Activated T-cell treated with anti-CD3 and anti-CD28 coated beads, Interleukin-2, amount 50 U/mL, for 72 hours (primary cell): ENCODE measurements around the gene PRMT9. TPM values are rescaled to one million over a fixed set of nuclear protein-coding genes. Genes with fewer than 3 reads are reported as not detected.

Experiments used
- ATAC-seq, 2 donors: fragments of 150-1000 bp; cut with Tn5 transposase; replicated peaks in 1 of 2; 2 replicates each; pipeline ENCODE4 v1.10.0; 2021; ENCODE audit warnings: moderate library complexity in 2 of 2, mild to moderate bottlenecking in 1 of 2
- DNase-seq, 2 donors: peaks; one replicate each; pipeline ENCODE4 v3.0.0; 2021 to 2022; ENCODE audit warnings: mixed read lengths in 1 of 2
- H3K27ac Mint-ChIP-seq: one replicate; pipeline ENCODE4 v1.8.0; 2022; ENCODE audit warnings: mild to moderate bottlenecking, moderate library complexity, mixed read lengths
- H3K27me3 Mint-ChIP-seq: one replicate; pipeline ENCODE4 v1.8.0; 2022; ENCODE audit warnings: low read depth, mixed read lengths
- H3K36me3 Mint-ChIP-seq, 2 donors: one replicate each; pipeline ENCODE4 v1.8.0; 2022; ENCODE audit warnings: mixed read lengths in 2 of 2, mild to moderate bottlenecking in 1 of 2; ENCODE audit not compliant: insufficient read depth in 2 of 2
- H3K4me1 Mint-ChIP-seq: one replicate; pipeline ENCODE4 v1.8.0; 2022; ENCODE audit warnings: low read depth, mixed read lengths
- H3K4me3 Mint-ChIP-seq, 2 donors: one replicate each; pipeline ENCODE4 v1.8.0; 2022; ENCODE audit warnings: mild to moderate bottlenecking in 2 of 2, mixed read lengths in 2 of 2, moderate library complexity in 2 of 2
- H3K9me3 Mint-ChIP-seq, 2 donors: one replicate each; pipeline ENCODE4 v1.8.0; 2022; ENCODE audit warnings: mixed read lengths in 2 of 2
- total RNA-seq, 2 donors: library from RNA; stranded (reverse); gene quantifications; one replicate each; pipeline ENCODE4 v1.2.3, GENCODE V29; 2022

The PRMT9 gene
- total RNA-seq, 2 donors from 2014 or later = 8.9 to 9.0 TPM

- Mint-ChIP-seq H3K27me3 (no peaks in the 10 kb centered on the region), H3K27ac (no peak overlapping the region), H3K9me3 (no peaks in the 10 kb centered on the region), H3K4me1 (no peaks in the 10 kb centered on the region), H3K36me3 (peaks cover 4 to 16% of the 10 kb centered on the region in 2 donors), H3K4me3 (no peak overlapping the region)
- ATAC-seq = no peak
- no peak for DNase-seq
Measured at GRCh38 chr4:147629783-147630730, 53.9 kb downstream of the PRMT9 start.

GRCh38 chr4:147628415-147628814, 55.5 kb downstream of the PRMT9 start:
- H3K27ac Mint-ChIP-seq = no peak overlapping the region
- H3K36me3 Mint-ChIP-seq = peaks cover 4 to 13% of the 10 kb centered on the region in 2 donors
- no peaks in the 10 kb centered on the region for H3K9me3 Mint-ChIP-seq
- no peak overlapping the region for H3K4me3 Mint-ChIP-seq
- H3K27me3 Mint-ChIP-seq = no peaks in the 10 kb centered on the region
- DNase-seq (no peak), ATAC-seq (no peak)
- no peaks in the 10 kb centered on the region for H3K4me1 Mint-ChIP-seq

GRCh38 chr4:147626903-147627302, 57.1 kb downstream of the PRMT9 start:
- peaks cover 8% of the 10 kb centered on the region for H3K4me1 Mint-ChIP-seq
- H3K4me3 Mint-ChIP-seq = no peak overlapping the region
- no peak for DNase-seq
- ATAC-seq = no peak
- no peak overlapping the region for H3K27ac Mint-ChIP-seq
- no peaks in the 10 kb centered on the region for H3K9me3 Mint-ChIP-seq
- H3K36me3 Mint-ChIP-seq = peaks cover 3 to 13% of the 10 kb centered on the region in 2 donors
- H3K27me3 Mint-ChIP-seq = no peaks in the 10 kb centered on the region

GRCh38 chr4:147625733-147626132, 58.2 kb downstream of the PRMT9 start:
- no peak overlapping the region for H3K4me3 Mint-ChIP-seq
- H3K27ac Mint-ChIP-seq = no peak overlapping the region

DNA sequence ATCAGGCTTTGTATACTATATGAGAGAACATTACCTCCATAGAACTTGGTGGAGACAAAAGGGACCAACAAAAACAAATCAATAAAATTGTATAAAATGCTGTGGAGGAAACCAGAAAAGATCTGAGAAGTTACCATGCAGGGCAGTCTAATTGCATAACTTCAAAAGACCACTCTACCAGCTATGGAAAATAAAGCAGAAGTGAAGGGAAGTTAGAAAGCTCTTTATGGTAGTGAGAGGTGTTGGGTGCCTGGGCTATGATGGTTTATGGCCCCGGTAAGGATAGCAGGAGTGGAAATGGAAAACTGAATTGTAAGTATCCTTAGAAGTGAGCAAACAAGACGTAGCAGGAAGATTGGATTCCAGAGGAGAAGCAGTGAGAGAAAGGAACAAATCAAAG, 63.6 kb downstream of the PRMT9 start:
- Mint-ChIP-seq H3K4me1 (peaks cover 38% of the 10 kb centered on the region), H3K9me3 (no peaks in the 10 kb centered on the region), H3K36me3 (peaks cover 6 to 13% of the 10 kb centered on the region in 2 donors), H3K4me3 (peak overlapping the region; percentile 47 to 65), H3K27me3 (no peaks in the 10 kb centered on the region), H3K27ac (no peak overlapping the region)
- ATAC-seq (no peak), DNase-seq (no peak)

More at GRCh38 chr4:147625733-147626132, 58.2 kb downstream of the PRMT9 start:
- DNase-seq (no peak), ATAC-seq (no peak)
- H3K4me1 Mint-ChIP-seq = peaks cover 17% of the 10 kb centered on the region
- no peaks in the 10 kb centered on the region for H3K27me3 Mint-ChIP-seq
- peaks cover 3 to 9% of the 10 kb centered on the region in 2 donors for H3K36me3 Mint-ChIP-seq
- H3K9me3 Mint-ChIP-seq = no peaks in the 10 kb centered on the region

GRCh38 chr4:147617841-147618691, 65.9 kb downstream of the PRMT9 start:
- H3K4me1 Mint-ChIP-seq = peaks cover 37% of the 10 kb centered on the region
- peaks cover 6 to 9% of the 10 kb centered on the region in 2 donors for H3K36me3 Mint-ChIP-seq
- peak overlapping the region; percentile 90 for H3K27ac Mint-ChIP-seq
- no peaks in the 10 kb centered on the region for H3K9me3 Mint-ChIP-seq
- peaks cover 6% of the 10 kb centered on the region for H3K27me3 Mint-ChIP-seq
- DNase-seq = no peak
- H3K4me3 Mint-ChIP-seq = peak overlapping the region; percentile 93 to 97
- ATAC-seq = peak; percentile 1 to 2

DNA sequence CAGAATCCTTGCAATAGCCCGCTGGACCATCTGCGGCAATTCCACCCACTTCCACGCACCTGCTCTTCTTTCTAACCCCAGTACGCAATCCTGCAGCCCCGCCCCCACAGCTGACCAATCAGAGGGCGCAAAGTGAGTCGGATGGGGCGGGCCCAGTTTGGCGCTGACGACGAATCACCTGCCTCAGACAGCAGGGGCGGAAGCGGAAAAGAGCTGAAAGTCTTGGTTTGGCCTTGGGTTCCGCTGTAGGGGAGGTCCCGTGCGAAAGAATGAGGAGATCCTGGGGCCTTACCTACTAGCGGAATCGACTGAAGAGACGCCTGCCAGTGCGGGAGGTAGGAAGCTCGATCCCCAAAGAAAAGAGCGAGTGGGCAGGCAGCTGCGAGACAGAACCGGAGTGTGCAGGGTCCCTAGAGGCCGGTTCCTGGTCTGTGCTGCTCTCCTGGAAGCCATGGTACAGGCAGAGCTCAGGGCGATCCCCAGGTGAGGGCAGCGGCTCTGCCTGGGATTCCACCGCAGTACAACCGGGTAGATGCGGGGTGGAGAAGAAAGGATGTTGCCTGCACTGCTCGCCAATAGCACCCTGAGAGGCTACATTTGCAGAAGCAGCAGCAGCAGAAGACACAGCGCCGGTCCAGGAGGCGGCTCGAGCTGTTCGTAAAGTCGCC, 66.7 kb downstream of the PRMT9 start, which contains the start of gene TMEM184C:
TMEM184C (plus strand) TSS at position 225 of the 668 bp plus-strand sequence. CDS start 560 bp downstream, outside the sequence.
- peak within 1 kb of the TSS; percentile 93 to 97 for H3K4me3 Mint-ChIP-seq
- peak within 1 kb of the TSS; percentile 90 for H3K27ac Mint-ChIP-seq
- H3K4me1 Mint-ChIP-seq = peaks cover 31% of the 10 kb centered on the region
- H3K27me3 Mint-ChIP-seq = peaks cover 6% of the 10 kb centered on the region
- ATAC-seq (peak; percentile 98 to 99), DNase-seq (peak; percentile 99)
- peaks cover 6 to 9% of the 10 kb centered on the region in 2 donors for H3K36me3 Mint-ChIP-seq
- H3K9me3 Mint-ChIP-seq = no peaks in the 10 kb centered on the region

DNA sequence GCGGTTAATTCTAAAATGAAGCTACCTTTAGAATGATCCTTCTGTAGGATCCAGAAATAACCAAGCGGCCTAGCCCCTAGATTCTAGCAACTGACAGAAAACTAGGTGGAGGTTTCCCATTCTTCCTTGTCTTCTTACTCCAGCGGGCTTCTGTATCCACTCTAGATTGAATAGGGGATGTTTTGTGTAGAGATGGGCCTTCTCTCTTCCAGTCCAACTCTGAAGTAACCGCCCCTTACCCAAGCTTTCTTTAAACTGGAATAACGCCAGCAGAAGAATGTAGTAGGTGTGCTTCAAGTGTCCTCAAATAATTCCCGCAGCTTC, 67.2 kb downstream of the PRMT9 start:
- DNase-seq = no peak
- H3K4me1 Mint-ChIP-seq = peaks cover 29% of the 10 kb centered on the region
- ATAC-seq = peak; percentile 2 to 8
- H3K4me3 Mint-ChIP-seq = peak overlapping the region; percentile 93 to 97
- peak overlapping the region; percentile 90 for H3K27ac Mint-ChIP-seq
- no peaks in the 10 kb centered on the region for H3K9me3 Mint-ChIP-seq
- H3K27me3 Mint-ChIP-seq = peaks cover 6% of the 10 kb centered on the region
- peaks cover 6 to 9% of the 10 kb centered on the region in 2 donors for H3K36me3 Mint-ChIP-seq

- H3K9me3 Mint-ChIP-seq = no peaks in the 10 kb centered on the region
- H3K27me3 Mint-ChIP-seq = peaks cover 17% of the 10 kb centered on the region
- H3K4me1 Mint-ChIP-seq = no peaks in the 10 kb centered on the region
- DNase-seq (no peak), ATAC-seq (no peak)
- no peak overlapping the region for H3K27ac Mint-ChIP-seq
- H3K4me3 Mint-ChIP-seq = no peak overlapping the region
- no peaks in the 10 kb centered on the region for H3K36me3 Mint-ChIP-seq
Measured at GRCh38 chr4:147610686-147611085, 73.3 kb downstream of the PRMT9 start.

- no peak for DNase-seq
- H3K36me3 Mint-ChIP-seq = no peaks in the 10 kb centered on the region
- no peak overlapping the region for H3K4me3 Mint-ChIP-seq
- H3K4me1 Mint-ChIP-seq = no peaks in the 10 kb centered on the region
- H3K9me3 Mint-ChIP-seq = no peaks in the 10 kb centered on the region
- ATAC-seq = no peak
- H3K27me3 Mint-ChIP-seq = peaks cover 13% of the 10 kb centered on the region
- H3K27ac Mint-ChIP-seq = no peak overlapping the region
Measured at GRCh38 chr4:147607471-147607870, 76.5 kb downstream of the PRMT9 start.

GRCh38 chr4:147605499-147605898, 78.5 kb downstream of the PRMT9 start:
- Mint-ChIP-seq H3K27ac (no peak overlapping the region), H3K4me1 (no peaks in the 10 kb centered on the region), H3K27me3 (peaks cover 13% of the 10 kb centered on the region), H3K4me3 (no peak overlapping the region), H3K36me3 (no peaks in the 10 kb centered on the region), H3K9me3 (no peaks in the 10 kb centered on the region)
- no peak for DNase-seq
- no peak for ATAC-seq

DNA sequence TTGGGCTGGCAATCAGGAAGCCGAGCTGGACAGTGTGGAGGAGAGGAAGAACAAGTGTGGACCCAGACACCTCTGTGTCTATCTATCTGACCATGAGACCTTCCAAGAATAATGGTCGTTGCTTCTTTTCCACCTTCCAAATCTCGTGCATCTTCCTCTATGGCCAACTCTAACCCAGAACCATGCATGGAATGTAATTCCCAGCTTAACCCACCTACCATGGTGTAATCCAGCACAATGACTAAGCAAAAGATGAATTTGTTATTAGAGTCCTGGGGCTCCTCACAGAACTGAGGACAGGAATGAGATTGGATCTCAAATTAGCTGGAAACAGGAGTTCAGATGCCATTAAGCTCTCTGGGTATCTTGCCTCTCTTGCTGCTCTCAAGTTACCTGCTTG, 84.2 kb downstream of the PRMT9 start:
- Mint-ChIP-seq H3K27ac (no peak overlapping the region), H3K4me1 (no peaks in the 10 kb centered on the region), H3K9me3 (no peaks in the 10 kb centered on the region), H3K36me3 (no peaks in the 10 kb centered on the region), H3K4me3 (no peak overlapping the region), H3K27me3 (no peaks in the 10 kb centered on the region)
- ATAC-seq = no peak
- DNase-seq = no peak
